ENCODE measurements around the gene ZNF695.

DNA sequence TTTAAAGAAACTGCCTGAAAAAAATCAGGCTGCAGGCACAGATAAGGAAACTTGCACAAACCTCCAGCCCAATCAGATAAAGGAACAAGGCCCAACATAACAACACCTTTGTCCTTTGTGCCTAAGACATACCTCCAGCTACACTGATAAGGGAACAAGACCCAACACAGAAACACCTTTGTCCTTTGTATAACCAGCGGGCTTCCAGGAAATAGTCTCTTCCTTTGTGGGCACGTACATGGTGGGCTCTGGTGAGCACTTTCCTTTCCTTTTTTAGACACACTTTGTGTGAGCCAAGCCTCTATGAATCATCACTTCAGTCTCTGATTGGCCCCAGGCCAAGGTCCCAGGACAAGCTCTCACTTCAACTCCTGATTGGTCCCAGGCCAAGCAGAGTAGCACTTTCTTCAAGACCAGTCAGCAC, 47.1 kb upstream of the ZNF695 start:
- TF ChIP-seq CTCF (IDR thresholded peaks at IDR 0.05; ENCODE audit: insufficient read depth, low read length, poor library complexity, severe bottlenecking) (no peak), EZH2phosphoT487 (conservative IDR thresholded peaks at IDR 0.05; ENCODE audit: low read length) (no peak)

Data from SU-DHL-6 (cell line).